Activated naive CD4-positive, alpha-beta T cell treated with anti-CD3 and anti-CD28 coated beads, Interleukin-2, amount 10 ng/mL, durations not matched to agents 7 days and 5 days (primary cell): ENCODE measurements around the gene NRGN.

Source experiments
- CTCF ChIA-PET: fragments of 350-600 bp; sonication (Branson Sonifier 250); formaldehyde crosslinking; loops from one replicate; lab custom pipeline; 2021; ENCODE audit warnings: antibody characterized with exemption; lab: Charles Lee
- DNase-seq: peaks from one replicate; pipeline ENCODE4 v3.0.0-alpha.2; 2020
- H3K27ac Mint-ChIP-seq: one replicate; pipeline ENCODE4 v1.8.0; 2021; ENCODE audit warnings: mild to moderate bottlenecking, moderate library complexity, mixed read lengths
- H3K27me3 Mint-ChIP-seq: one replicate; pipeline ENCODE4 v1.8.0; 2021; ENCODE audit warnings: mild to moderate bottlenecking, mixed read lengths
- H3K36me3 Mint-ChIP-seq: one replicate; pipeline ENCODE4 v1.8.0; 2021; ENCODE audit warnings: mixed read lengths
- H3K4me1 Mint-ChIP-seq: one replicate; pipeline ENCODE4 v1.8.0; 2021; ENCODE audit warnings: mixed read lengths
- H3K4me3 Mint-ChIP-seq: one replicate; pipeline ENCODE4 v1.8.0; 2021; ENCODE audit warnings: mild to moderate bottlenecking, moderate library complexity, mixed read lengths
- H3K9me3 Mint-ChIP-seq: one replicate; pipeline ENCODE4 v1.8.0; 2021; ENCODE audit warnings: mixed read lengths

Gene NRGN

GRCh38 chr11:124739479-124740276 is at the start of gene NRGN:
Gene NRGN, plus strand, starts transcription at chr11:124739942. Its CDS starts 143 bp downstream, at chr11:124740085.
- H3K27me3 Mint-ChIP-seq = peaks cover 72% of the 10 kb centered on the region
- peak within 1 kb of the TSS; percentile 81 for H3K4me3 Mint-ChIP-seq
- no peaks in the 10 kb centered on the region for H3K9me3 Mint-ChIP-seq
- no peak within 1 kb of the TSS for H3K27ac Mint-ChIP-seq
- CTCF ChIA-PET = interaction anchor here (1.0 to 1.4 kb wide), 2 partner anchors 16 to 69 kb away, joined by 3 to 4 read pairs; no protein-coding TSS in a partner anchor
- H3K36me3 Mint-ChIP-seq = no peaks in the 10 kb centered on the region
- peak; percentile 90 for DNase-seq
- peaks cover 19% of the 10 kb centered on the region for H3K4me1 Mint-ChIP-seq

DNA sequence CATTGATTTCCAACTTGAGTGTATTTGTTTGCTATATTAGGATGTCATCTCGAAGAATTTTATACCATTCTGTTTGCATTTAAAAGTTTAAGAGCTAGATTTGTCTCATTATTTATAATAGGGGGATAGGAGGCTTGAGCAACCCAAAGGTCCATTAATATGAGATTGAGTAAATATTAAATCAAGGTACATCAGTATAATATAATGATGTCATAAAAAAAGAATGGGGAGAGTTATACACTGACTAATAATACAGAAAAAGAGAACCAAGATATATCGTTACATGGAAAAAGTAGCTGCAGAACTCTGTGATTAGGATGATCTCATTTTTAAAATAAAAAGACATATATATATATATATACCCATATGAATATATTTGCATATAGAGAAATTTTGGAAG is 46.6 kb upstream of the NRGN start:
- Mint-ChIP-seq H3K27ac (no peak overlapping the region), H3K9me3 (no peaks in the 10 kb centered on the region), H3K27me3 (peaks cover 8% of the 10 kb centered on the region), H3K36me3 (no peaks in the 10 kb centered on the region), H3K4me3 (no peak overlapping the region), H3K4me1 (no peaks in the 10 kb centered on the region)
- CTCF ChIA-PET = interaction anchor here (0.7 kb wide), 1 partner anchor 124 kb away, joined by 3 read pairs; no protein-coding TSS in a partner anchor
- DNase-seq = no peak

- DNase-seq = no peak
- H3K9me3 Mint-ChIP-seq = no peaks in the 10 kb centered on the region
- H3K4me3 Mint-ChIP-seq = no peak overlapping the region
- CTCF ChIA-PET = interaction anchor here (0.8 to 1.3 kb wide), 2 partner anchors 18 to 47 kb away, joined by 3 to 4 read pairs; no protein-coding TSS in a partner anchor
- H3K27ac Mint-ChIP-seq = no peak overlapping the region
- no peaks in the 10 kb centered on the region for H3K4me1 Mint-ChIP-seq
- H3K27me3 Mint-ChIP-seq = peaks cover 4% of the 10 kb centered on the region
- H3K36me3 Mint-ChIP-seq = no peaks in the 10 kb centered on the region
Measured at GRCh38 chr11:124699547-124699946, 40.2 kb upstream of the NRGN start.

DNA sequence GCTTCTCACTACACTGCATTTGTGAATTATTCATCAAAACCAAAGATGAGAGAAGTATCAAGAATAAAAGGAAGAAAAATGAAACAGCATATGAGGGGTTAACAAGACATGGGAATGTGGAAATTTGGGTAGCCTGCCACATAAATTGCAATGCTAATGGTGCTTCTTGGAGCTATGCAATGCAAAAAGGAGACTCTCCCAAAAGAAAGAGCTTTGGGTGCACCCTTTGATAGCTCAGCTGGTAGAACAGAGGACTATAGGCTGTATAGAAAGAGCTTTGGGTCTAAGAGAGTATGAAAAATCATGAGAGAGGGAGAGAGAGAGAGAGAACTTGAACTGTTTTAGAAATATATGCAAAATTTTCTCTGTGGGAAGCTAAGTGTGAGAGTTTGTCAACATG is 39.7 kb upstream of the NRGN start:
- no peak overlapping the region for H3K27ac Mint-ChIP-seq
- CTCF ChIA-PET = no interaction called here
- no peaks in the 10 kb centered on the region for H3K9me3 Mint-ChIP-seq
- no peak for DNase-seq
- H3K4me3 Mint-ChIP-seq = no peak overlapping the region
- H3K27me3 Mint-ChIP-seq = peaks cover 4% of the 10 kb centered on the region
- no peaks in the 10 kb centered on the region for H3K36me3 Mint-ChIP-seq
- no peaks in the 10 kb centered on the region for H3K4me1 Mint-ChIP-seq

DNA sequence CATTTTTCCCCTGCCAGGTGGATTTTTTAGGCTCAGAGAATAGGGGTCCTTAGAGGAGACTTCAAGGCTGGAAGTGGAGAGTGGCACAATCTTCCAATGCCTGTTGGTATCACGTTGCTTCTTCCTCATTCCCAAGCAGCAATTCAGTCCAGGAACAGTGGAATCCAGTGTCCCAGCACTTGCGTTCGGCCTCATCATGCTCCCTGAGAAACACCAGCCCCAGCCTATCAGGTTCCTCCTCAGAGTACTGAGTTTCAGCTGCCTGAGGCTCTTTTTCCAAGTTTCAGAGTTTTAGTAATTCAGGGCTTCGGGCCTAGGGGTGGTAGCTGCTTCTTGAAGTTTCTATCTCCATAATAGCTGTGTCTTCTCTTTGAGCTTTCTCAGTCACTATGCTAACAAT is 31.9 kb upstream of the NRGN start:
- H3K27ac Mint-ChIP-seq = no peak overlapping the region
- no peak for DNase-seq
- peaks cover 3% of the 10 kb centered on the region for H3K9me3 Mint-ChIP-seq
- no peaks in the 10 kb centered on the region for H3K36me3 Mint-ChIP-seq
- no peaks in the 10 kb centered on the region for H3K27me3 Mint-ChIP-seq
- H3K4me3 Mint-ChIP-seq = no peak overlapping the region
- H3K4me1 Mint-ChIP-seq = no peaks in the 10 kb centered on the region
- CTCF ChIA-PET = no interaction called here

GRCh38 chr11:124712392-124712791 is 27.4 kb upstream of the NRGN start:
- peaks cover under 1% of the 10 kb centered on the region for H3K4me1 Mint-ChIP-seq
- H3K27me3 Mint-ChIP-seq = peaks cover 13% of the 10 kb centered on the region
- CTCF ChIA-PET = no interaction called here
- peaks cover 3% of the 10 kb centered on the region for H3K9me3 Mint-ChIP-seq
- no peaks in the 10 kb centered on the region for H3K36me3 Mint-ChIP-seq
- H3K4me3 Mint-ChIP-seq = no peak overlapping the region
- DNase-seq = no peak
- no peak overlapping the region for H3K27ac Mint-ChIP-seq

DNA sequence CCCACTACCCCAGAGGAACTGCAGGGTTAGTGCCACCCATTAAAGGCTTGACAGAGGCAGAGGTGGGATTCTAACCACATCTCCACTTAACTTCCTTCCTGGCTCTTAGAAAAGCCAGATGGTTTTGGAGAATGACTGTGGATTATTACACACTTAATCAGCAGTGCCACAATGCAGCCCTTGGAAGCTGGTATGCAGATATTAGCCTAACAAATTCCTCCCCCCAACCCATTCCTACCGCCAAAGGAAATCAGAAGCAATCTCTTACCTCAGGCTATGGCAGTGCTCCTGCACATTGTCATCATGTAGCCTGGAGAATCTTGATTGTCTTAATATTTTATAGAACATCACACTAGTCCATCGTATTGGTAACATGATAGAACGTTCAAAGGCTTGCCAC is 23.2 kb upstream of the NRGN start:
- Mint-ChIP-seq H3K36me3 (no peaks in the 10 kb centered on the region), H3K27me3 (peaks cover 51% of the 10 kb centered on the region), H3K4me3 (no peak overlapping the region), H3K9me3 (no peaks in the 10 kb centered on the region), H3K4me1 (peaks cover 12% of the 10 kb centered on the region), H3K27ac (no peak overlapping the region)
- DNase-seq = no peak
- CTCF ChIA-PET = no interaction called here

- Mint-ChIP-seq H3K4me1 (peaks cover 15% of the 10 kb centered on the region), H3K4me3 (no peak overlapping the region), H3K36me3 (no peaks in the 10 kb centered on the region), H3K27me3 (peaks cover 59% of the 10 kb centered on the region), H3K27ac (no peak overlapping the region), H3K9me3 (no peaks in the 10 kb centered on the region)
- no peak for DNase-seq
- CTCF ChIA-PET = interaction anchor here (1.1 kb wide), 1 partner anchor 19 kb away, joined by 3 read pairs; no protein-coding TSS in a partner anchor
Measured at GRCh38 chr11:124717421-124717785, 22.3 kb upstream of the NRGN start.

DNA sequence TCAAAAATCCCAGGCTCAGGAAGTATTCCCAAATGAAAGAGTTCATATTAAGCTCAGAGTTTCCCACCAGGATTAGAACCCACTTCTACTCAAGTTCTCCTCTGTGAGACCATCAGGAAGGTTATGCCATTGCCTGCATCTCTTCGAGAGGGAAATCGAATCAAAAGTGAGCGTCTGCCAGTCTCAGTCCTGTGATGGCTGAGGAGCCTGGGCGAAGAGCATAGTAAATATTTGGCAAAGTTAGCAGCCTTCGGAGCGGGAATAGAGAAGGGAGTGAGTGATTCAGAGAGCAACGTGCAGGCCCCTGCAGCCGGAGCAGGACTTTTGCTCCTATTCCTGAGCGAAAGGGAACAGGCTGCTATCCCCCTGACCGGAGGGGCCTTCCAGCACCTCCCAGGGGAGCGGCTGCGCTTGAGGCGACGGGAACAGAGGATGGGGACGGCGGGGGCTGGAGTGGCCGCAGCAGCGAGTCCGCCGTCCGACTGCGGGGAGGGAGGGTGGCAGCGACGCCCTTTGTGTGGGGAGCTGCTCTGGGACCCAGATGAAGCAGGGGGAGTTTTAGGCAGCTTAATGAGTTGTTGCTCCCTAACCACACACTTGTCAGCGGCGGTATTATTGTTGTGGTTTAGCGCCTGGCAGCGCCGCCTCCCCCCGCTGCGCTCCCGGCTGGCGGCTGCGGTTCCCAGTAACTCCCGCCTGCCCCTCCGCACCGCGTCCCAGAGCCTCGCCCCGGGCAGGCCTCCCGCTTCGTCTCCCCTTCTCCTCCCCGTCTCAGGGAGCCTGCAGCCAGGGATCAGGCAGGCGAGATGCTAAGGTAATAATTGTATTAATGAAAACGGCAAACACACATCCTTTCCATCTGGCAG is 21.7 kb upstream of the NRGN start:
- CTCF ChIA-PET = interaction anchor here (1.1 kb wide), 1 partner anchor 19 kb away, joined by 3 read pairs; no protein-coding TSS in a partner anchor

GRCh38 chr11:124718801-124719200 is 20.9 kb upstream of the NRGN start:
- Mint-ChIP-seq H3K4me3 (no peak overlapping the region), H3K9me3 (no peaks in the 10 kb centered on the region), H3K27me3 (peaks cover 72% of the 10 kb centered on the region), H3K36me3 (no peaks in the 10 kb centered on the region), H3K4me1 (peaks cover 17% of the 10 kb centered on the region), H3K27ac (no peak overlapping the region)
- DNase-seq = no peak
- CTCF ChIA-PET = no interaction called here

More for the DNA sequence above, 21.7 kb upstream of the NRGN start:
- Mint-ChIP-seq H3K27ac (no peak overlapping the region), H3K36me3 (no peaks in the 10 kb centered on the region), H3K9me3 (no peaks in the 10 kb centered on the region), H3K27me3 (peaks cover 65% of the 10 kb centered on the region), H3K4me3 (peak overlapping the region; percentile 24), H3K4me1 (peaks cover 17% of the 10 kb centered on the region)
- peak; percentile 22 for DNase-seq

DNA sequence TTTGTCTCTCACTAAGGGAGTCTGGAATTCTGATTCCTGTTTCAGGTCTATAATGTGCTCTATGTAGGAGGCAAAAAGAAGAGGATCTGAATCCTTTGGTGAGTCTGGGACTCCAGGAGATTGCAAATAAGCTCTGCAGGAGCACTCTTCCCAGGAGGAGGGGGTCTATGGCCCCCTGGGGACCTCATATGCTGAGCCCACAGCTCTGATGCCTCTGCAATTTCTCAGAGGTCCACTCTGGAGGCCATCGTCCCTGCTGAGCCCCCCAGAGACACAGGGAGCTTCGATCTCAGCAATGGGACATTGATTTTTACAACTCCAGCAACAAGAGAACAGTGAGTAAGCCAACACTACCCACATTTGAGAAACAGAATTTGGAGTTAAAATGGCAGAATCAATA is 20.2 kb upstream of the NRGN start:
- H3K9me3 Mint-ChIP-seq = no peaks in the 10 kb centered on the region
- DNase-seq = no peak
- CTCF ChIA-PET = no interaction called here
- H3K27me3 Mint-ChIP-seq = peaks cover 79% of the 10 kb centered on the region
- H3K4me3 Mint-ChIP-seq = no peak overlapping the region
- H3K27ac Mint-ChIP-seq = no peak overlapping the region
- H3K4me1 Mint-ChIP-seq = peaks cover 17% of the 10 kb centered on the region
- no peaks in the 10 kb centered on the region for H3K36me3 Mint-ChIP-seq

- Mint-ChIP-seq H3K4me1 (peaks cover 17% of the 10 kb centered on the region), H3K9me3 (no peaks in the 10 kb centered on the region), H3K36me3 (no peaks in the 10 kb centered on the region), H3K27ac (no peak overlapping the region), H3K27me3 (peaks cover 83% of the 10 kb centered on the region), H3K4me3 (no peak overlapping the region)
- DNase-seq = no peak
- CTCF ChIA-PET = no interaction called here
Measured at GRCh38 chr11:124722176-124722575, 17.6 kb upstream of the NRGN start.

GRCh38 chr11:124724979-124725718 is 14.6 kb upstream of the NRGN start:
- Mint-ChIP-seq H3K4me3 (no peak overlapping the region), H3K9me3 (no peaks in the 10 kb centered on the region), H3K4me1 (peaks cover 5% of the 10 kb centered on the region), H3K27me3 (peaks cover 54% of the 10 kb centered on the region), H3K36me3 (no peaks in the 10 kb centered on the region), H3K27ac (no peak overlapping the region)
- no peak for DNase-seq
- CTCF ChIA-PET = no interaction called here

DNA sequence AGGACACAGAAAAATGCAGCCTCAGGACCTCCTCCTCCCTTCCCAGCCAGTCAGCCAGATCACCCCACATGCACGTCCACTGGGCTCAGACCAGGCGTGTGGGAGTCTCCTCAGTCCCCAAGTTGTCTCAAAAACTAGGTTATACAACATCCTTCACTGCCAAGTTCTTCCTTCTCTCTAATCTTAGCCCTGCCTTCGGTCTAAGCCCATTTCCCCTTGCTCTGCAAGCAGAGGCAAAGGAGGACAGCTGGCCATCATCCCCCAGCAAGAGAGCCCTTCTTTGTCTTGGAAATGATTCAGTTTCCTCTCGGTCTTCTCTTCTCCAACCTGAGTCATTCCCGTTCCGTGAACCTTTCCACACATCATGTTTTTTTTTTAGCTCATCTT is 14.0 kb upstream of the NRGN start:
- no peak overlapping the region for H3K27ac Mint-ChIP-seq
- no peaks in the 10 kb centered on the region for H3K36me3 Mint-ChIP-seq
- peaks cover 5% of the 10 kb centered on the region for H3K4me1 Mint-ChIP-seq
- H3K4me3 Mint-ChIP-seq = no peak overlapping the region
- peaks cover 53% of the 10 kb centered on the region for H3K27me3 Mint-ChIP-seq
- no peak for DNase-seq
- CTCF ChIA-PET = no interaction called here
- H3K9me3 Mint-ChIP-seq = no peaks in the 10 kb centered on the region
